Activated CD4-positive, alpha-beta T cell treated with anti-CD3 and anti-CD28 coated beads for 1 hour (primary cell): ENCODE measurements around the gene KLK7.
"Not testable (repeated sequence)": the region's sequence is repeated elsewhere in the genome, so short reads cannot be mapped to it uniquely, and the experiment has no call there.

Experiments
- DNase-seq: peaks from one replicate; pipeline ENCODE4 v3.0.0-alpha.2; 2020

The KLK7 gene

GRCh38 chr19:50974702-50975556 is 8.8 kb downstream of the KLK7 start:
- DNase-seq: no peak

GRCh38 chr19:50972795-50973376 is 10.8 kb downstream of the KLK7 start:
- DNase-seq: no peak

GRCh38 chr19:50969810-50970209 is 13.9 kb downstream of the KLK7 start:
- DNase-seq: not testable (repeated sequence)

- DNase-seq: no peak
These were observed 14.3 kb downstream of the KLK7 start, which contains the start of gene KLK6 for GRCh38 chr19:50969413-50969760. Gene KLK6 (minus strand): TSS chr19:50969591. CDS start chr19:50968104, 1,487 bp downstream.

GRCh38 chr19:50968716-50969412 is 14.9 kb downstream of the KLK7 start:
- no peak for DNase-seq

- DNase-seq: no peak
These were observed 15.6 kb downstream of the KLK7 start for GRCh38 chr19:50967929-50968715.

- DNase-seq: no peak
These were observed 19.5 kb downstream of the KLK7 start for GRCh38 chr19:50964266-50964665.

GRCh38 chr19:50963381-50963780 is 20.3 kb downstream of the KLK7 start:
- DNase-seq: no peak

- no peak for DNase-seq
These were observed 21.5 kb downstream of the KLK7 start for GRCh38 chr19:50962245-50962644.

- DNase-seq: no peak
These were observed 23.8 kb downstream of the KLK7 start for GRCh38 chr19:50959731-50960500.

- no peak for DNase-seq
These were observed 26.1 kb downstream of the KLK7 start for GRCh38 chr19:50957587-50957986.

GRCh38 chr19:50952910-50953309 is 30.8 kb downstream of the KLK7 start, which contains the start of gene KLK5:
Gene KLK5 (minus strand): TSS chr19:50953038. CDS start chr19:50952657, 381 bp downstream.
- no peak for DNase-seq

GRCh38 chr19:50949861-50950260 is 33.9 kb downstream of the KLK7 start:
- DNase-seq: no peak

- no peak for DNase-seq
These were observed 36.6 kb downstream of the KLK7 start for GRCh38 chr19:50947123-50947522.

GRCh38 chr19:50944795-50945194 is 38.9 kb downstream of the KLK7 start:
- no peak for DNase-seq

- no peak for DNase-seq
These were observed 40.5 kb downstream of the KLK7 start for GRCh38 chr19:50943074-50943828.

GRCh38 chr19:50939596-50939995 is 44.1 kb downstream of the KLK7 start:
- DNase-seq: no peak

GRCh38 chr19:50933640-50934039 is 50.1 kb downstream of the KLK7 start:
- no peak for DNase-seq

- no peak for DNase-seq
These were observed 51.0 kb downstream of the KLK7 start for GRCh38 chr19:50932690-50933083.

GRCh38 chr19:50932018-50932689 is 51.6 kb downstream of the KLK7 start:
- DNase-seq: no peak

GRCh38 chr19:50931023-50931422 is 52.7 kb downstream of the KLK7 start:
- no peak for DNase-seq
